Hippocampal formation (tissue), 2 donors: ENCODE measurements around the gene PRAMEF8.
"Not testable (repeated sequence)": the region's sequence is repeated elsewhere in the genome, so short reads cannot be mapped to it uniquely, and the experiment has no call there.

ENCODE experiments used
- DNase-seq, 2 donors: peaks; one replicate each; lab custom pipeline; 2025; lab: John Stamatoyannopoulos, UW

Gene PRAMEF8

GRCh38 chr1:13285037-13285436 is at the start of gene PRAMEF8:
Gene PRAMEF8, minus strand, starts transcription at chr1:13285137. Its CDS starts 1,046 bp downstream, at chr1:13284091.
- not testable (repeated sequence) for DNase-seq

DNA sequence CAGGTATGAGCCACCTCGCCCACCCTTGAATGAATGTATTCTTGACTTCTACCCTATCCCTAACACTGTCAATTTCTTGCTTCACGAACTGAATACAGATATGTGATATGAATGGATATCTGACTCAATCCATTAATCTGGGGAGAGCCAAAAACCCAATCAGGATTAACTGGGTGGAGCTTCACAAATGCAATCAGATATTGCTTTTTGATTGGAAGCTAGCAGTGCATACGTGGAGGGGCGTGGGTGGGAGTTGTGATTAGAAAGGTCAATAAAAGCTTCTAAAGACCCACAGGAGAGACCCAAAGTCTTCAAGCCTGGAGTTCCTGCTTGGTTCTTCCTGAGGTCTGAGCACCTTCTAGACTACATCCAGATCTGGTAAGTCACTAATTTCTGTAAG is 30.3 kb upstream of the PRAMEF8 start, which contains the start of gene PRAMEF15:
PRAMEF15 (plus strand) TSS at position 301 of the 400 bp plus-strand sequence. CDS start 2,827 bp downstream, outside the sequence.
- DNase-seq: not testable (repeated sequence)

DNA sequence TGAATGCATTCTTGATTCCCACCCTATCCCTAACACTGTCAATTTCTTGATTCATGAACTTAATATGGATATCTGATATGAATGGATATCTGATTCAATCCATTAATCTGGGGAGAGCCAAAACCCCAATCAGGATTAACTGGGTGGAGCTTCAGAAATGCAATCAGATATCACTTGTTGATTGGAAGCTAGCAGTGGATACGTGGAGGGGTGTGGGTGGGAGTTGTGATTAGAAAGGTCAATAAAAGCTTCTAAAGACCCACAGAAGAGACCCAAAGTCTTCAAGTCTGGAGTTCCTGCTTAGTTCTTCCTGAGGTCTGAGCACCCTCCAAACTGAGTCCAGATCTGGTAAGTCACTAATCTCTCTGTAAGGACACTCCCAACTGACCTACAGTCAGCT is 18.3 kb upstream of the PRAMEF8 start, which contains the start of gene PRAMEF33:
PRAMEF33 (plus strand) TSS at position 301 of the 400 bp plus-strand sequence. CDS start 2,416 bp downstream, outside the sequence.
- not testable (repeated sequence) for DNase-seq

- not testable (repeated sequence) for DNase-seq
Measured at GRCh38 chr1:13302197-13302596, 17.3 kb upstream of the PRAMEF8 start.

DNA sequence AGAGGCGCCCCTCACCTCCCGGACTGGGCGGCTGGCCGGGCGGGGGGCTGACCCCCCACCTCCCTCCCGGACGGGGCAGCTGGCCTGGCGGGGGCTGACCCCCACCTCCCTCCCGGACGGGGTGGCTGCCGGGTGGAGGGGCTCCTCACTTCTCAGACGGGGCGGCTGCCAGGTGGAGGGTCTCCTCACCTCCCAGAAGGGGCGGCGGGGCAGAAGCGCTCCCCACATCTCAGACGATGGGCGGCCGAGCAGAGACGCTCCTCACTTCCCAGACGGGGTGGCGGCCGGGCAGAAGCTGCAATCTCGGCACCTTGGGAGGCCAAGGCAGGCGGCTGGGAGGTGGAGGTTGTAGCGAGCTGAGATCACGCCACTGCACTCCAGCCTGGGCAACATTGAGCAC is 13.8 kb upstream of the PRAMEF8 start:
- not testable (repeated sequence) for DNase-seq

DNA sequence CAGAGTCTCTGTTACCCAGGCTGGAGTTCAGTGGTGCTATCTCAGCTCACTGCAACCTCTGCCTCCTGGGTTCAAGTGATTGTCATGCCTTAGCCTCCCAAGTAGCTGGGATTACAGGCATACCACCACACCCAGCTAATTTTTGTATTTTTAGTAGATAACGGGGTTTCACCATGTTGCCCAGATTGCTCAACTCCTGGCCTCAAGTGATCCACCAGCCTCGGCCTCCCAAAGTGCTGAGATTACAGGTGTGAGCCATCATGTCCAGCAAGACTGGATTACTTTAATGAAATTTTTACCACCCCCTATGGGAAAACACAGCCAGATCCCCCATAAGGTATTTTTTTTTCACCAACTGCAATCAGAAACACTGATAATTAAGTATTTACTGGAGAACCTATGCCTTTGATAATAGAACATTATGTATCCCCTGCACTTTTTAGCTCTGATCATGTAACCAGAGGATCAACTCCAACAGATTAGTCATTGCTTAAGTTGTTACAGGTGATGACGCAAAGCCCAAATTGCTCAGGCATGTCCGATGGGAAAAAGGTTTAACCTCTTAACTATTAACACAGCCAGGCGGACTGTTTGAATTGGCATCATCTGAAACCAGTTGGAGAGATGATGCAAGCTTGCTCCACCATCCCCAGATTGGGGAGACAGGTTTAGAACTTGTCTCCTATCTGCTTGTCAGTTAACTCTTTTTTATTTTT is 12.4 kb upstream of the PRAMEF8 start:
- DNase-seq: not testable (repeated sequence)

DNA sequence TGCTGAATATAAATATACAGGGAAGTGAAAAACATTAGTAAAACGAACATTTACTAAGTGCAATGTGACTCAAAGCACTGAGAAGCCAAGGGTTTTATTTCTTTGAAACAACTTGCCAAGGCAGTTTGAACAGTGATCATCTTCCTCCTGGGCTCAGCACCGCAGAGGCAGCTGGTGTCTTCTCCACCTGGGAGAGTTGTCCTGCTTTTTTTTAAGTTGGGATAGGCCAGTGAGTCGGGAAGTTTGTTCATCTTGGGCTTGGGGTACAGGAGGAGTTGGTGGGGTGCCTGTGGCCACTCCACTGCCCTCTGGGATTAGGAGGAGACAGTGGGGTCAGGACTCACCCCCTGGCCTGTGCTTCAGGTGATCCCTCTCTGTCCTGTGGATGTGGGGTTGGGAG is 4.1 kb upstream of the PRAMEF8 start:
- not testable (repeated sequence) for DNase-seq

GRCh38 chr1:13279617-13280016 is 5.3 kb downstream of the PRAMEF8 start:
- not testable (repeated sequence) for DNase-seq

- not testable (repeated sequence) for DNase-seq
Measured at GRCh38 chr1:13277016-13277415, 7.9 kb downstream of the PRAMEF8 start.

DNA sequence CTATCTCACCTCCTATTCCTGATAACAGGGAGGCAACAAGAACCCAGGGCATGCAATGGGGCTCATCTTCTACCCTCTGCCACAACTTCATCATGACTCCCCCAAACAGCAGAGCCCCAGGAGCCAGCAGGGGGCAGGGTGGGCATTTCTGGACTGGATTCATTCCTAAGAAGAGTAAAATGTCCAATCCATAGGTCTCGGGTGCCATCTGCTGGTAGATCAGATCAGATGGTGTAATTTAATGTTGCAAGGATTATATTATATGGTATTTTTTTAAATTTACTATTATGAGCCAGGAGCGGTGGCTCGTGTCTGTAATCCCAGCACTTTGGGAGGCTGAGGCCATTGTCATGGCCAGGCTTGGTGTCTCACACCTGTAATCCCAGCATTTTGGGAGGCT is 19.8 kb downstream of the PRAMEF8 start:
- not testable (repeated sequence) for DNase-seq

DNA sequence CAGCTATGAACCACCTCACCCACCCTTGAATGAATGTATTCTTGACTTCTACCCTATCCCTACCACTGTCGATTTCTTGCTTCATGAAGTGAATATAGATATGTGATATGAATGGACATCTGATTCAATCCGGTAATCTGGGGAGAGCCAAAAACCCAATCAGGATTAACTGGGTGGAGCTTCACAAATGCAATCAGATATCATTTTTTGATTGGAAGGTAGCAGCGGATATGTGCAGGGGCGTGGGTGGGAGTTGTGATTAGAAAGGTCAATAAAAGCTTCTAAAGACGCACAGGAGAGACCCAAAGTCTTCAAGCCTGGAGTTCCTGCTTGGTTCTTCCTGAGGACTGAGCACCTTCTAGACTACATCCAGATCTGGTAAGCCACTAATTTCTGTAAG is 31.0 kb downstream of the PRAMEF8 start, which contains the start of gene PRAMEF5:
PRAMEF5 (plus strand) TSS at position 301 of the 400 bp plus-strand sequence. CDS start 5,071 bp downstream, outside the sequence.
- DNase-seq: not testable (repeated sequence)

- DNase-seq: not testable (repeated sequence)
Measured at GRCh38 chr1:13247122-13247521, 37.8 kb downstream of the PRAMEF8 start.

DNA sequence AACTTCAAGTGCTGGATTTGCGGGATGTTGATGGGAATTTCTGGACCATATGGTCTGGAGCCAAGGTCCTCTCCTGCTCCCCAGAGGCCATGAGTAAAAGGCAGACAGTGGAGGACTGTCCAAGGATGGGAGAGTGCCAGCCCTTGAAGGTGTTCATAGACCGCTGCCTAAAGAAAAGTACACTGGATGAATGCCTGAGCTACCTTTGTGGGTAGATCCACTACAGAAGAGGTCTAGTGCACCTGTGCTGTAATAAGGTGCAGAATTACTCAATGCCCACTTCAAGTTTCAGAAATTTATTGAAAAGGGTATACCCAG is 38.4 kb downstream of the PRAMEF8 start:
- not testable (repeated sequence) for DNase-seq

DNA sequence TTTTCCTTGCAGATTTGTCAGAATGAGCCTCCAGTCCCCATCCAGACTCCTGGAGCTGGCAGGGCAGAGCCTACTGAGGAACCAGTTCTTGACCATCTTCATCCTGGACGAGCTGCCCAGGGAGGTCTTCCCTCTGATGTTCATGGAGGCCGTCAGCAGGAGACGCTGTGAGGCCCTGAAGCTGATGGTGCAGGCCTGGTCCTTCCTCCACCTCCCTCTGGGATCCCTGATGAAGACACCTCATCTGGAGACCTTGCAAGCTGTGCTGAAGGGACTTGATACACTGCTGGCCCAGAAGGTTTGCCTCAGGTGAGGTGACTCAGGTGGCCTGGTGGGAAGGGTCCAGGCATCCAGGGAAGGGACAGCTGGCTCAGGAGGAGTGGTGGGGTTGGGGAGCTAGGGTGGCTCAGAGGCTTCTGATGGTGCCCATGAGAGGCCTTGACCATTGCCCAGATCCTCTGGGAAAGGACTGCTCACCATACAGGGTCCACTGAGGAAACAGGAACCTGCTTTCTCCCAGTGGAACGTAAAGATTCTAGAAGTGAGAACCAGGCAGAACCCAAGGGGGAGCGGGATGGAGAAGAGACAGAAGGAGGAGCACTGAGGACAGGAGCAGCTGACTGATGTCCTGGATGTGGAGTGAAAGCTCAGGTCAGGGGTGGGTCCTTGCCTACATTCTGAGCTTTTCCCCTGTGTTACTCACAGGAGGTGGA is 38.9 kb downstream of the PRAMEF8 start:
- not testable (repeated sequence) for DNase-seq

GRCh38 chr1:13243536-13244263 is 41.2 kb downstream of the PRAMEF8 start:
- not testable (repeated sequence) for DNase-seq

DNA sequence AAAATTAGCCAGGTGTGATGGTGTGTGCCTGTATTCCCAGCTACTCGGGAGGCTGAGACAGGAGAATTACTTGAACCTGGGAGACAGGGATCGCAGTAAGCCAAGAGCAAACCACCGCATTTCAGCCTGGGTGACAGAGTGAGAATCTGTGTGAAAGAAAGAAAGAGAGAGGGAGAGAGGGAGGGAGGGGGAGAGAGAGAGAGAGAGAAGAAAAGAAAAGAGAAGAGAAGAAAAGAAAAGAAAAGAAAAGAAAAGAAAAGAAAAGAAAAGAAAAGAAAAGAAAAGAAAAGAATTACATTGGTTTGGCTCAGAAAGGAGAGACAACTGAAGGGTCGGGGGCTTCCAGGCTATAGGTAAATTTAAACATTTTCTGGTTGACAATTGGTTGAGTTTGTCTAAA is 45.3 kb downstream of the PRAMEF8 start:
- DNase-seq: not testable (repeated sequence)

GRCh38 chr1:13237572-13237971 is 47.4 kb downstream of the PRAMEF8 start:
- not testable (repeated sequence) for DNase-seq

DNA sequence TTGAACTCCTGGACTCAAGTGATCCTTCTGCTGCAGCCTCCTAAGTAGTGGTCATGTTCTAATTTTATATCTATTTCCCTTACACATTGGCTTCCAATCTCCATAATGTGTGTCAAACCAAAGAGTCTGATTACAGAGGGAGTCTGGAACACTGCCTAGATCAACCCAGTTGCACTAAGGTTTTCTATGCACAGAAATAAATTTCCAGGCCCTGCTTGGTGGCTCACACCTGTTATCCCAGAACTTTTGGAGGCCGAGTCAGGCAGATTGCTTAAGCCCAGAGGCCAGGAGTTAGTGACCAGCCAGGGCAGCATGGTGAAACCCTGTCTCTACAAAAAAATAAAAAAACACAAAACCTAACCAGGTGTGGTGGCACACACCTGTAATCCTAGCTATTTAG is 50.9 kb downstream of the PRAMEF8 start:
- not testable (repeated sequence) for DNase-seq

DNA sequence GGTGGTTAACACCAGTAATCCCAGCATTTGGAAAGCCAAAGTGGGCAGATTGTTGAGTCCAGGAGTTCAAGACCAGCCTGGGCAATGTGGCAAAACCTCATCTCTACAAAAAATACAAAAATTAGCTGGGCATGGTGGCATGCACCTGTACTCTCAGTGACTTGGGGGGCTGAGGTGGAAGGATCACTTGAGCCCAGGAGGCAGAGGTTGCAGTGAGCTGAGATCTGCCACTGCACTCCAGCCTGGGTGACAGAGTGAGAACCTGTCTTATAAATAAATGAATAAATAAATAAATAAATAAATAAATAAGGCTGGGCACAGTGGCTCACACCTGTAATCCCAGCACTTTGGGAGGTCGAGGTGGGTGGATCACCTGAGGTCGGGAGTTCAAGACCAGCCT is 52.9 kb downstream of the PRAMEF8 start:
- not testable (repeated sequence) for DNase-seq
